SHP77 treated with DMSO at 0.1 percent for 48 hours (cell line): ENCODE measurements around the gene WDR37.
"Not testable (repeated sequence)": the region's sequence is repeated elsewhere in the genome, so short reads cannot be mapped to it uniquely, and the experiment has no call there.

Experiments used
- DNase-seq: peaks from one replicate; lab custom pipeline; 2025; lab: John Stamatoyannopoulos, UW

The WDR37 gene

GRCh38 chr10:1153805-1154351 is 97.7 kb downstream of the WDR37 start:
- DNase-seq, result no peak

- DNase-seq, result no peak
Measured at GRCh38 chr10:1154531-1155295, 98.5 kb downstream of the WDR37 start.

GRCh38 chr10:1155791-1156615 is 99.8 kb downstream of the WDR37 start:
- no peak for DNase-seq

GRCh38 chr10:1156616-1156886 is 100.4 kb downstream of the WDR37 start:
- no peak for DNase-seq

GRCh38 chr10:1156921-1157614 is 100.9 kb downstream of the WDR37 start:
- no peak for DNase-seq

GRCh38 chr10:1157615-1157933 is 101.4 kb downstream of the WDR37 start:
- no peak for DNase-seq

- no peak for DNase-seq
Measured at GRCh38 chr10:1158066-1158465, 101.9 kb downstream of the WDR37 start.

- not testable (repeated sequence) for DNase-seq
Measured at GRCh38 chr10:1158536-1158935, 102.4 kb downstream of the WDR37 start.

- DNase-seq, result no peak
Measured at GRCh38 chr10:1159131-1160061, 103.2 kb downstream of the WDR37 start.

GRCh38 chr10:1160561-1161314 is 104.6 kb downstream of the WDR37 start:
- DNase-seq, result no peak

GRCh38 chr10:1161315-1161673 is 105.1 kb downstream of the WDR37 start:
- not testable (repeated sequence) for DNase-seq

- DNase-seq, result no peak
Measured at GRCh38 chr10:1162481-1163203, 106.5 kb downstream of the WDR37 start.

GRCh38 chr10:1163204-1163660 is 107.0 kb downstream of the WDR37 start:
- DNase-seq, result no peak

- no peak for DNase-seq
Measured at GRCh38 chr10:1163831-1164230, 107.6 kb downstream of the WDR37 start.

- DNase-seq, result no peak
Measured at GRCh38 chr10:1166101-1166827, 110.1 kb downstream of the WDR37 start.

GRCh38 chr10:1166828-1167275 is 110.7 kb downstream of the WDR37 start:
- no peak for DNase-seq

GRCh38 chr10:1168763-1169162 is 112.6 kb downstream of the WDR37 start:
- DNase-seq, result no peak

- no peak for DNase-seq
Measured at GRCh38 chr10:1169186-1169885, 113.2 kb downstream of the WDR37 start.
